HEK293 (cell line): ENCODE results near the gene KDM4B.

ENCODE experiments used
- CTCF ChIA-PET: fragments of 350-600 bp; formaldehyde crosslinking; extraction: SDS; loops from one replicate; lab custom pipeline; 2021; ENCODE audit warnings: antibody characterized with exemption; lab: Yijun Ruan, JAX
- POLR2A ChIA-PET: fragments of 300-600 bp; formaldehyde crosslinking; extraction: SDS; loops from one replicate; lab custom pipeline; 2020; ENCODE audit warnings: antibody characterized with exemption, inconsistent platforms; lab: Yijun Ruan, JAX
- H3K27ac ChIP-seq: fragments of 200-500 bp; sonication (Bioruptor generic); 2 replicates; pipeline ENCODE4 v1.5.1; 2014; ENCODE audit warnings: low read depth, low read length, control low read depth, inconsistent platforms; ENCODE audit errors: extremely low read depth
- H3K36me3 ChIP-seq, 2 experiments: fragments of 200-500 bp in 1 of 2; sonication (Bioruptor generic) in 1 of 2; 1 replicate in 1 of 2; 2 replicates in 1 of 2; pipeline ENCODE4 v1.5.1; 2014 to 2017; ENCODE audit warnings: inconsistent platforms in 2 of 2, low read length in 2 of 2; ENCODE audit not compliant: control insufficient read depth in 2 of 2, insufficient read depth in 1 of 2
- H3K4me1 ChIP-seq: fragments of 200-500 bp; sonication (Bioruptor generic); 2 replicates; pipeline ENCODE4 v1.5.1; 2014; ENCODE audit warnings: mild to moderate bottlenecking, low read length, inconsistent platforms; ENCODE audit not compliant: control insufficient read depth, insufficient read depth
- H3K4me3 ChIP-seq: 2 replicates; pipeline ENCODE4 v1.5.1; 2011; ENCODE audit warnings: low read depth, mild to moderate bottlenecking, control low read depth, low read length, moderate library complexity
- H3K9me3 ChIP-seq: fragments of 200-500 bp; sonication (Bioruptor generic); 2 replicates; pipeline ENCODE4 v1.5.1; 2014; ENCODE audit warnings: low read depth, low read length, inconsistent platforms; ENCODE audit not compliant: control insufficient read depth, insufficient read depth
- GLIS1 ChIP-seq: fragments of 450-650 bp; formaldehyde crosslinking; IDR thresholded peaks from 2 replicates; pipeline ENCODE4 v1.5.1; 2016; ENCODE audit warnings: missing biosample characterization, missing genetic modification characterization
- IKZF3 ChIP-seq: fragments of 450-650 bp; IDR thresholded peaks from 2 replicates; pipeline ENCODE4 v1.5.0; 2018; ENCODE audit warnings: missing biosample characterization, mild to moderate bottlenecking, missing genetic modification characterization, moderate library complexity
- KLF1 ChIP-seq: fragments of 450-650 bp; formaldehyde crosslinking; IDR thresholded peaks from 2 replicates; pipeline ENCODE4 v1.5.1; 2016; ENCODE audit warnings: missing biosample characterization, missing genetic modification characterization
- PRDM10 ChIP-seq: fragments of 450-650 bp; formaldehyde crosslinking; IDR thresholded peaks from 2 replicates; pipeline ENCODE4 v1.5.1; 2016; ENCODE audit warnings: missing biosample characterization, missing genetic modification characterization
- PRDM4 ChIP-seq: fragments of 450-650 bp; formaldehyde crosslinking; IDR thresholded peaks from 2 replicates; pipeline ENCODE4 v1.5.1; 2017; ENCODE audit warnings: missing biosample characterization, missing genetic modification characterization
- SP7 ChIP-seq: fragments of 450-650 bp; formaldehyde crosslinking; IDR thresholded peaks from 2 replicates; pipeline ENCODE4 v1.5.1; 2016; ENCODE audit warnings: missing biosample characterization, missing genetic modification characterization
- ZFHX2 ChIP-seq: fragments of 450-650 bp; formaldehyde crosslinking; conservative IDR thresholded peaks from 2 replicates; pipeline ENCODE4 v1.5.1; 2016; ENCODE audit warnings: missing biosample characterization, missing genetic modification characterization
- ZNF157 ChIP-seq: fragments of 450-650 bp; formaldehyde crosslinking; IDR thresholded peaks from 2 replicates; pipeline ENCODE4 v1.5.1; 2016; ENCODE audit warnings: missing biosample characterization, missing genetic modification characterization
- ZNF18 ChIP-seq: fragments of 450-650 bp; formaldehyde crosslinking; IDR thresholded peaks from 2 replicates; pipeline ENCODE4 v1.5.1; 2016; ENCODE audit warnings: missing biosample characterization, missing genetic modification characterization
- ZNF239 ChIP-seq: fragments of 450-650 bp; formaldehyde crosslinking; IDR thresholded peaks from 2 replicates; pipeline ENCODE4 v1.5.1; 2016; ENCODE audit warnings: missing biosample characterization, missing genetic modification characterization
- ZNF248 ChIP-seq: fragments of 450-650 bp; formaldehyde crosslinking; IDR thresholded peaks from 2 replicates; pipeline ENCODE4 v1.5.1; 2017; ENCODE audit warnings: missing biosample characterization, missing genetic modification characterization
- ZNF341 ChIP-seq: fragments of 450-650 bp; formaldehyde crosslinking; IDR thresholded peaks from 2 replicates; pipeline ENCODE4; 2016; ENCODE audit warnings: low read depth, missing biosample characterization, missing genetic modification characterization
- ZNF510 ChIP-seq: fragments of 450-650 bp; formaldehyde crosslinking; IDR thresholded peaks from 2 replicates; pipeline ENCODE4 v1.5.1; 2018; ENCODE audit warnings: mild to moderate bottlenecking, missing genetic modification characterization, missing biosample characterization; ENCODE audit not compliant: insufficient replicate concordance
- ZNF518A ChIP-seq: fragments of 450-650 bp; formaldehyde crosslinking; conservative IDR thresholded peaks from 2 replicates; pipeline ENCODE4 v1.5.1; 2016; ENCODE audit warnings: low read depth, missing biosample characterization, missing genetic modification characterization
- ZNF560 ChIP-seq: fragments of 450-650 bp; formaldehyde crosslinking; IDR thresholded peaks from 2 replicates; pipeline ENCODE4 v1.5.1; 2017; ENCODE audit warnings: missing biosample characterization, missing genetic modification characterization, borderline replicate concordance
- ZNF596 ChIP-seq: fragments of 450-650 bp; IDR thresholded peaks from 2 replicates; pipeline ENCODE4 v1.5.0; 2018; ENCODE audit warnings: missing biosample characterization, mild to moderate bottlenecking, missing genetic modification characterization, moderate library complexity
- ZNF610 ChIP-seq: fragments of 450-650 bp; formaldehyde crosslinking; IDR thresholded peaks from 2 replicates; pipeline ENCODE4 v1.5.1; 2016; ENCODE audit warnings: missing biosample characterization, missing genetic modification characterization, borderline replicate concordance
- ZNF623 ChIP-seq: fragments of 450-650 bp; formaldehyde crosslinking; IDR thresholded peaks from 2 replicates; pipeline ENCODE4 v1.5.1; 2016; ENCODE audit warnings: missing biosample characterization, missing genetic modification characterization
- ZNF626 ChIP-seq: fragments of 450-650 bp; sonication (Bioruptor Pico); formaldehyde crosslinking; IDR thresholded peaks from 2 replicates; pipeline ENCODE4 v1.5.1; 2018; ENCODE audit warnings: missing biosample characterization, missing genetic modification characterization, inconsistent platforms
- ZNF768 ChIP-seq: fragments of 450-650 bp; formaldehyde crosslinking; IDR thresholded peaks from 2 replicates; pipeline ENCODE4 v1.5.1; 2018; ENCODE audit warnings: missing biosample characterization, mild to moderate bottlenecking, missing genetic modification characterization
- ZNF785 ChIP-seq: fragments of 450-650 bp; formaldehyde crosslinking; IDR thresholded peaks from 2 replicates; pipeline ENCODE4 v1.5.1; 2016; ENCODE audit warnings: missing biosample characterization, missing genetic modification characterization

The KDM4B gene

GRCh38 chr19:5115351-5115750 lies 146.4 kb downstream of the KDM4B start:
- Histone ChIP-seq H3K27ac (no peak overlapping the region), H3K4me3 (no peak overlapping the region), H3K9me3 (no peaks in the 10 kb centered on the region), H3K4me1 (no peaks in the 10 kb centered on the region), H3K36me3 (peaks cover 0 to 27% of the 10 kb centered on the region in 2 experiments; a peak in 2 of 3 replicates)
- TF ChIP-seq PRDM10 (tag by site-specific recombination): no peak
- TF ChIP-seq KLF1 (tag by site-specific recombination): no peak
- TF ChIP-seq GLIS1 (tag by site-specific recombination): no peak
- no peak for TF ChIP-seq IKZF3 (tag by site-specific recombination)
- TF ChIP-seq ZNF596 (tag by site-specific recombination): no peak
- no peak for TF ChIP-seq ZNF239 (tag by site-specific recombination)
- TF ChIP-seq ZNF623 (tag by site-specific recombination): no peak
- no peak for TF ChIP-seq ZNF510 (tag by site-specific recombination)
- CTCF ChIA-PET: no interaction called here
- POLR2A ChIA-PET: interaction anchor here (0.7 kb wide), 1 partner anchor 138 kb away, joined by 3 read pairs; no protein-coding TSS in a partner anchor

GRCh38 chr19:5115771-5116202 lies 146.9 kb downstream of the KDM4B start:
- H3K27ac ChIP-seq: no peak overlapping the region
- peaks cover 0 to 25% of the 10 kb centered on the region in 2 experiments; a peak in 2 of 3 replicates for H3K36me3 ChIP-seq
- ChIA-PET CTCF (no interaction called here), POLR2A (interaction anchor here (0.7 to 1.1 kb wide), 2 partner anchors 9 to 137 kb away, joined by 3 read pairs; no protein-coding TSS in a partner anchor)
- no peaks in the 10 kb centered on the region for H3K4me1 ChIP-seq
- no peaks in the 10 kb centered on the region for H3K9me3 ChIP-seq
- no peak overlapping the region for H3K4me3 ChIP-seq
- TF ChIP-seq ZNF248 (tag by site-specific recombination): no peak
- TF ChIP-seq ZNF157 (tag by site-specific recombination): no peak
- no peak for TF ChIP-seq ZNF785 (tag by site-specific recombination)
- no peak for TF ChIP-seq PRDM4 (tag by site-specific recombination)
- no peak for TF ChIP-seq ZNF18 (tag by site-specific recombination)
- TF ChIP-seq ZNF560: no peak
- TF ChIP-seq ZNF768 (tag by site-specific recombination): no peak
- no peak for TF ChIP-seq ZNF610 (tag by site-specific recombination)
- no peak for TF ChIP-seq SP7 (tag by site-specific recombination)
- no peak for TF ChIP-seq ZFHX2 (tag by site-specific recombination)
- TF ChIP-seq ZNF626: no peak
- TF ChIP-seq ZNF518A (tag by site-specific recombination): no peak
- TF ChIP-seq ZNF341: no peak
